HL-60 (cell line): ENCODE results near the gene GNAQ.

Experiments used
- CTCF ChIP-seq: IDR thresholded peaks from one replicate; pipeline ENCODE4 v1.5.1; 2011; ENCODE audit warnings: low read length, control low read depth, inconsistent platforms; ENCODE audit not compliant: insufficient read depth
- GABPA ChIP-seq: IDR thresholded peaks from 2 replicates; pipeline ENCODE4 v1.6.1; 2012; ENCODE audit warnings: low read depth
- POLR2AphosphoS5 ChIP-seq: IDR thresholded peaks from 2 replicates; pipeline ENCODE4 v1.6.1; 2012; ENCODE audit warnings: low read depth
- REST ChIP-seq: IDR thresholded peaks from 2 replicates; pipeline ENCODE4 v1.6.1; 2012; ENCODE audit warnings: low read depth; ENCODE audit not compliant: insufficient replicate concordance
- SPI1 ChIP-seq: IDR thresholded peaks from 2 replicates; pipeline ENCODE4 v1.6.1; 2012; ENCODE audit warnings: low read depth, mild to moderate bottlenecking, borderline replicate concordance

- TF ChIP-seq CTCF (no peak), POLR2AphosphoS5 (no peak), GABPA (no peak), REST (no peak), SPI1 (no peak)
These were observed 41.1 kb upstream of the GNAQ start for GRCh38 chr9:78072586-78073199.
